SK-N-MC (cell line): Measurements from ENCODE around the gene PGAM2.
"Not testable (repeated sequence)": the region's sequence is repeated elsewhere in the genome, so short reads cannot be mapped to it uniquely, and the experiment has no call there.

Experiments used
- EZH2 ChIP-seq: fragments of 200-600 bp; sonication (generic); IDR thresholded peaks from one replicate; pipeline ENCODE4 v1.6.1; 2017; ENCODE audit warnings: antibody characterized with exemption
- FOXP2 ChIP-seq: optimal IDR thresholded peaks from 2 replicates; pipeline ENCODE3; 2011; ENCODE audit warnings: mild to moderate bottlenecking, moderate library complexity; ENCODE audit not compliant: insufficient read depth; ENCODE audit errors: extremely low read length, control extremely low read depth
- POLR2AphosphoS5 ChIP-seq: IDR thresholded peaks from 2 replicates; pipeline ENCODE4 v1.6.1; 2012; ENCODE audit warnings: mild to moderate bottlenecking, low read depth, low read length, borderline replicate concordance

GRCh38 chr7:44037951-44038350, 27.4 kb downstream of the PGAM2 start:
- not testable (repeated sequence) for TF ChIP-seq POLR2AphosphoS5, FOXP2, EZH2
